ENCODE measurements around the gene EIF2B2.

- no peak for TF ChIP-seq CTCF (IDR thresholded peaks at IDR 0.05)
- TF ChIP-seq ZFX (IDR thresholded peaks at IDR 0.05; ENCODE audit: borderline replicate concordance) = no peak
Observed at GRCh38 chr14:74977164-74977900, 25.4 kb upstream of the EIF2B2 start.

Data from 22Rv1 (cell line).